PC-9 (cell line): ENCODE results near the gene PIAS4. TPM values are rescaled to one million over a fixed set of nuclear protein-coding genes. Genes with fewer than 3 reads are reported as not detected.

Experiments
- BruUV-seq: library from RNA; stranded (reverse); fragments of 400-500 nt; replicated peaks from 2 replicates; lab custom pipeline; 2021; lab: Mats Ljungman, UMichigan
- CTCF ChIA-PET: fragments of 300-600 bp; sonication (Branson Sonifier 250); formaldehyde crosslinking; loops from one replicate; lab custom pipeline; 2022; ENCODE audit warnings: antibody characterized with exemption; lab: Charles Lee
- POLR2A ChIA-PET: fragments of 300-600 bp; sonication (Branson Sonifier 250); formaldehyde crosslinking; loops from one replicate; lab custom pipeline; 2022; ENCODE audit warnings: antibody characterized with exemption; ENCODE audit not compliant: unreplicated experiment; lab: Charles Lee
- DNase-seq, 2 experiments: peaks; one replicate each; pipeline versions ENCODE4 v3.0.0 to v3.0.0-alpha.2; 2015 to 2022; ENCODE audit warnings: mixed read lengths in 1 of 2
- H2AFZ ChIP-seq: fragments of 200-600 bp; sonication (generic); 2 replicates; pipeline ENCODE4 v1.8.1; 2017; ENCODE audit warnings: antibody characterized with exemption
- H3F3A ChIP-seq: fragments of 200-600 bp; sonication (generic); 2 replicates; pipeline ENCODE4 v1.8.1; 2017; ENCODE audit warnings: antibody characterized with exemption, mild to moderate bottlenecking, low read depth; ENCODE audit not compliant: insufficient read depth
- H3K27ac ChIP-seq: fragments of 200-600 bp; sonication (generic); 2 replicates; pipeline ENCODE4 v1.6.1; 2016; ENCODE audit warnings: mixed run types
- H3K27me3 ChIP-seq: fragments of 200-600 bp; sonication (generic); 2 replicates; pipeline ENCODE4 v1.6.1; 2016; ENCODE audit warnings: low read depth, mixed run types; ENCODE audit not compliant: insufficient read depth
- H3K36me3 ChIP-seq: fragments of 200-600 bp; sonication (generic); 2 replicates; pipeline ENCODE4 v1.6.1; 2016; ENCODE audit warnings: low read depth, mixed run types
- H3K4me1 ChIP-seq: fragments of 200-600 bp; sonication (generic); replicated peaks from 2 replicates; pipeline ENCODE4 v1.6.1; 2016; ENCODE audit warnings: mixed run types; ENCODE audit not compliant: insufficient read depth
- H3K4me2 ChIP-seq: fragments of 200-600 bp; sonication (generic); 2 replicates; pipeline ENCODE4 v1.6.1; 2017; ENCODE audit warnings: mixed run types
- H3K4me3 ChIP-seq: fragments of 200-600 bp; sonication (generic); 2 replicates; pipeline ENCODE4 v1.6.1; 2016; ENCODE audit warnings: mixed run types
- H3K79me2 ChIP-seq: fragments of 200-600 bp; sonication (generic); 2 replicates; pipeline ENCODE4 v1.6.1; 2017; ENCODE audit warnings: low read depth, mixed run types
- H3K9me2 ChIP-seq: fragments of 200-600 bp; sonication (generic); 2 replicates; pipeline ENCODE4 v1.8.1; 2017; ENCODE audit warnings: mild to moderate bottlenecking; ENCODE audit not compliant: insufficient read depth
- H3K9me3 ChIP-seq: fragments of 200-600 bp; sonication (generic); 2 replicates; pipeline ENCODE4 v1.8.1; 2016; ENCODE audit warnings: low read depth; ENCODE audit not compliant: insufficient read depth
- H4K20me1 ChIP-seq: fragments of 200-600 bp; sonication (generic); 2 replicates; pipeline ENCODE4 v1.8.1; 2017; ENCODE audit not compliant: insufficient read depth
- EZH2 ChIP-seq: fragments of 200-600 bp; sonication (generic); IDR thresholded peaks from 2 replicates; pipeline ENCODE4 v1.8.0; 2017; ENCODE audit warnings: antibody characterized with exemption, low read depth
- intact Hi-C: fragments of 100-400 bp; cut with micrococcal nuclease; formaldehyde crosslinking; loops from one replicate; pipeline ENCODE4 v1.10.0; 2022; ENCODE audit not compliant: unreplicated experiment
- total RNA-seq: library from RNA; stranded (reverse); gene quantifications from 2 replicates; pipeline ENCODE4 v1.2.3, GENCODE V29; 2021
- TF ChIP-seq, protein P1 (sequence below): fragments of 200-600 bp; sonication (generic); conservative IDR thresholded peaks from 2 replicates; pipeline ENCODE4 v1.6.1; 2017; ENCODE audit warnings: mixed run types, antibody characterized with exemption, mild to moderate bottlenecking, moderate library complexity

Gene PIAS4
- total RNA-seq, 1 experiment from 2014 or later: 26.5 TPM

DNA sequence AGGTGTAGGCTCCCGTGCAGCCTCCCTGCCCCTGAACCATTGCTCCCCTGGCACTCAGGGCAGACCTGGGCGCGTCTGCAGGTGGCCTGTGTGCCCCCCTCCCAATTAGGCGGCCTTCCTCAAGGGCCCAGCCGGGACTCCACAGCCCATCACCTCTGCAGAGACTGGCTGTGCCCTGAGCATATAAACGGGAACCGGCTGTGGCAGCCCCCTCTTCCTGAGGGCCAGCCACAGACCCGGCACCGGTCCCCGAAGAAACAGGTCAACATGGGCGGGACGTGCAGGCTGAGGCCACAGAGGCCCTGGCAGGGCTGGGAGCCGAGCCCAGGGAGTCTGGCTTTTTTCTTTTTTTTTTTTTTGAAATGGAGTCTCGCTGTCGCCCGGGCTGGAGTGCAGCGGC lies 12.0 kb downstream of the PIAS4 start:
- intact Hi-C loops: no loop called here
- no peaks in the 10 kb centered on the region for H3K4me1 ChIP-seq
- no peaks in the 10 kb centered on the region for H3K27me3 ChIP-seq
- no peak overlapping the region for H3K27ac ChIP-seq
- ChIA-PET CTCF (no interaction called here), POLR2A (no interaction called here)
- no peak overlapping the region for H3K4me3 ChIP-seq
- H3K9me2 ChIP-seq: no peaks in the 10 kb centered on the region
- H3K79me2 ChIP-seq: peaks cover 6% of the 10 kb centered on the region; the same call in 1 of the 2 replicates
- no peaks in the 10 kb centered on the region for H3K36me3 ChIP-seq
- no peaks in the 10 kb centered on the region for H3F3A ChIP-seq
- BruUV-seq: no TSS peak
- H4K20me1 ChIP-seq: peaks cover 19% of the 10 kb centered on the region
- no peak for DNase-seq
- no peak overlapping the region for H3K4me2 ChIP-seq
- no peak for TF ChIP-seq EZH2
- TF ChIP-seq, protein P1, sequence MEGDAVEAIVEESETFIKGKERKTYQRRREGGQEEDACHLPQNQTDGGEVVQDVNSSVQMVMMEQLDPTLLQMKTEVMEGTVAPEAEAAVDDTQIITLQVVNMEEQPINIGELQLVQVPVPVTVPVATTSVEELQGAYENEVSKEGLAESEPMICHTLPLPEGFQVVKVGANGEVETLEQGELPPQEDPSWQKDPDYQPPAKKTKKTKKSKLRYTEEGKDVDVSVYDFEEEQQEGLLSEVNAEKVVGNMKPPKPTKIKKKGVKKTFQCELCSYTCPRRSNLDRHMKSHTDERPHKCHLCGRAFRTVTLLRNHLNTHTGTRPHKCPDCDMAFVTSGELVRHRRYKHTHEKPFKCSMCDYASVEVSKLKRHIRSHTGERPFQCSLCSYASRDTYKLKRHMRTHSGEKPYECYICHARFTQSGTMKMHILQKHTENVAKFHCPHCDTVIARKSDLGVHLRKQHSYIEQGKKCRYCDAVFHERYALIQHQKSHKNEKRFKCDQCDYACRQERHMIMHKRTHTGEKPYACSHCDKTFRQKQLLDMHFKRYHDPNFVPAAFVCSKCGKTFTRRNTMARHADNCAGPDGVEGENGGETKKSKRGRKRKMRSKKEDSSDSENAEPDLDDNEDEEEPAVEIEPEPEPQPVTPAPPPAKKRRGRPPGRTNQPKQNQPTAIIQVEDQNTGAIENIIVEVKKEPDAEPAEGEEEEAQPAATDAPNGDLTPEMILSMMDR: no peak
- no peak overlapping the region for H2AFZ ChIP-seq
- no peaks in the 10 kb centered on the region for H3K9me3 ChIP-seq

DNA sequence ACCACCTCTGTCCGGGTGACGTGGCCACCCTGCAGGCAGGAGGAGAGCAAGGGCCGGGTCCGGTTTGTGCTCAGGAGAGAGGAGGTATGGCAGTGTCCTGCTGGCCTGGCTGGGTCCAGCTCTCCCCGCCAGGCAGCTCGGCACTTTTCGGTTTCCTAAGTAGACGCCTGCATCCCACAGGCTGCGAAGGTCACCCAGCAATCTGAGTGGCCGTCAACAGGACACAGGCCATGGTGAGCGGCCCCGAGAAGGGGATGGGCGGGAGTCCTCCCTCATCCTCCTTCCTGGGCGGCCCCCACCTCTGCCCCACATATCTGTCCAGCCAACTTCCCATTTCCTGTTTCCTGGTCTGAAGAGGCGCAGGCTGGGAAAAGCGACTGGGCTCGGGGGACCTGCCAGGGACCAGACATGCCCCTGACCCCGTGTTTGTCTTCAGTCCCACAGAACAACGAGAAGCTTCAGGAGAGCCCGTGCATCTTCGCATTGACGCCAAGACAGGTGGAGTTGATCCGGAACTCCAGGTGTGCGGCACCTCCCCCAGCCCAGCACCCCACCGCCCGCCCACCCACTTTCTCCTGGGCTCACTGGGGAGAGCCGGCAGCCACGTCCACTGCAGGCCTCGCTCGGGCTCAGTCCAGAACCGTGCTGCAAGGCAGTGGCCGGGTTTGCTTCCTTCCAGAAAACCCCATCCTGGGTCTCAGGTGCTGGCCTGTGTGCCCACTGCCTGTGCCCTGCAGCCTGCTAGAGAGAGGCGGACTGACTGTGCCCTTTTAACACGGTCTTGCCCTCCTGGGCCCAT lies 16.3 kb downstream of the PIAS4 start:
- DNase-seq: no peak
- peaks cover 12% of the 10 kb centered on the region for H4K20me1 ChIP-seq
- H3K36me3 ChIP-seq: no peaks in the 10 kb centered on the region
- POLR2A ChIA-PET: interaction anchor here (0.5 kb wide), 1 partner anchor 94 kb away, joined by 3 read pairs; no protein-coding TSS in a partner anchor
- H3K27me3 ChIP-seq: no peaks in the 10 kb centered on the region
- CTCF ChIA-PET: no interaction called here
- H3F3A ChIP-seq: no peaks in the 10 kb centered on the region
- no peak overlapping the region for H3K27ac ChIP-seq
- H3K9me3 ChIP-seq: no peaks in the 10 kb centered on the region
- H3K4me1 ChIP-seq: no peaks in the 10 kb centered on the region
- H3K79me2 ChIP-seq: peaks cover under 1% of the 10 kb centered on the region; the same call in 1 of the 2 replicates
- H3K9me2 ChIP-seq: no peaks in the 10 kb centered on the region
- intact Hi-C loops: no loop called here
- H3K4me2 ChIP-seq: no peak overlapping the region
- no peak overlapping the region for H2AFZ ChIP-seq
- H3K4me3 ChIP-seq: no peak overlapping the region
- TF ChIP-seq, protein P1: no peak
- no peak for TF ChIP-seq EZH2
- no TSS peak for BruUV-seq

DNA sequence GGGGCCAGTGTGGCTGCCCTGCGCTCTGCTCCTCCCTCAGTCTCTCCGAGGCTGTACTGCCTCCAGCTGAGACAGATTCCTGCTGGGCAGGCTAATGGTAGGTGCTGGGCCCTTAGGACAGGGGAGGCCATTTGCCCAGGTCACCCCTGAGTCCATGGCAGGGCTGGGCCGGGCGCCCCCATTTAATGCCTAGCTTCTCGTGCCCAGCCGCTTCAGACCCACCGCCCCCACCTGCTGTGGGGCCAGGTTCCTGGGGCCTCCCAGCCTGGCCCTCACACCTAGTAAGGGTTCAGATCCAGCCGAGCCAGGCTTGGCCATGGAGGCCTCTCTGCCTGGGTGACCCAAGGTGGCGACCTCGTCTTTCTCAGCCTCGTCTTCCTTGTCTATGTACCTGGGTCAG lies 17.8 kb downstream of the PIAS4 start:
- Histone ChIP-seq H3K27me3 (no peaks in the 10 kb centered on the region), H3K9me2 (no peaks in the 10 kb centered on the region), H3K79me2 (no peaks in the 10 kb centered on the region), H3F3A (no peaks in the 10 kb centered on the region), H3K27ac (no peak overlapping the region), H3K4me2 (no peak overlapping the region), H4K20me1 (peaks cover 12% of the 10 kb centered on the region), H3K9me3 (no peaks in the 10 kb centered on the region), H3K4me1 (no peaks in the 10 kb centered on the region), H2AFZ (no peak overlapping the region), H3K36me3 (no peaks in the 10 kb centered on the region), H3K4me3 (no peak overlapping the region)
- POLR2A ChIA-PET: no interaction called here
- CTCF ChIA-PET: no interaction called here
- TF ChIP-seq, protein P1: no peak
- TF ChIP-seq EZH2: no peak
- intact Hi-C loops: no loop called here
- no TSS peak for BruUV-seq
- DNase-seq: no peak
